HG03354 (cell line): Measurements from ENCODE around the gene RAP2A.
A peak's percentile ranks its signal among the peaks of the same experiment; 100 is the strongest.

Experiments used
- ATAC-seq: cut with Tn5 transposase; IDR thresholded peaks from one replicate; pipeline ENCODE4 v1.9.1; 2021; ENCODE audit warnings: mild to moderate bottlenecking; ENCODE audit not compliant: unreplicated experiment, poor library complexity, severe bottlenecking

Gene RAP2A

DNA sequence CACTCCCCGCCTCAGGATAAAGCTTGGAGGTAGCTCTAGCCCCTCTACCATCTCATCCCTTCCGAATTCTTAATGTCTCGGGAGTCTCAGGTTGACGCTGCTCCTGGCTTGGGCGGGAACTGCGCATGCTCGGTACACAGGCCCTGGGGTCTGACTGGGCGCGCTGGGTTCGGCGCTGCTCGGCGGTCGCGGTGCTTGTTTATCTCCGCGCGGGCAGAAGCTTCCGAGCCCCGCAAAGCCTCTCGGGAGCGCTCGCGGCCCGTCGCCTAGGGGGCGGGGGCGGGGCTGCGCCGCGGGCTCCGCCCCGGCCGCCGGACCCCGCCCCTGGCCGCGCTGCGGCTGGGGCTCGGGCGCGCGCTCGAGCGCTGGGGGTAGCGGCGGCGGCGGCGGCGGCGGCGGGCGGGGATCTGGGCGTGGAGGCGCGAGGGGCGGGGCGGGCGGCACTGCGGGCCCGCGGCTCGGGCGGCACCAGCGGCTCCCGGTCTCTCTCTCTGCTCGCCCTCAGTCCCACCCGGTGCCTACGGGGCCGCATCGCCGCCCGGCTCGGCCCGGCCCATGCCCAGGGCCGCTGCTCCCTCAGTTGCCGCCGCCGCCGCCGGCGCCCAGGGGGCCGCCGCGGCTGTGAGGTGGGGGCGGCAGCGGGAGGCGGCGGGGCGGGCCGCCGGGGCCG is at the start of gene RAP2A:
RAP2A (plus strand) TSS at position 443 of the 670 bp plus-strand sequence. CDS start 302 bp downstream, outside the sequence.
- peak; percentile 52 for ATAC-seq

DNA sequence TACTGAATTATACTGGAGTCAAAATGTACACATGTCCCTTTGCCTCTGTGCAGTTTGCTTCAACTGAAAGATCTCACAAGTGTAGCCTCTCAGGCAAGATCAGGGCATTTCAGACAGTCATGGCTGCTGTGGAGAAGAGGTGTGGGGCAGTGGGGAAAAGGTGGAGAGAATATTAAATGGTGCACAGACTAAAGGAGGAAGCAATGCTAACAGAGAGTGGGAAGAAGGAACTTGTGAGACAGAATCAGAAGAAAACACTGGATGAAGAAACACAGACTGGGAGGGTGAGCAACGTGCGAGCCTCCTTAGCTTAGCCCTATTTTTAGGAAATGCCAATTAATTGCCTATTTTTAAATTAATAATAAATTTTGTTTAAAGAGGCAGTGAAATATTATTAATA is 49.6 kb upstream of the RAP2A start:
- no peak for ATAC-seq

DNA sequence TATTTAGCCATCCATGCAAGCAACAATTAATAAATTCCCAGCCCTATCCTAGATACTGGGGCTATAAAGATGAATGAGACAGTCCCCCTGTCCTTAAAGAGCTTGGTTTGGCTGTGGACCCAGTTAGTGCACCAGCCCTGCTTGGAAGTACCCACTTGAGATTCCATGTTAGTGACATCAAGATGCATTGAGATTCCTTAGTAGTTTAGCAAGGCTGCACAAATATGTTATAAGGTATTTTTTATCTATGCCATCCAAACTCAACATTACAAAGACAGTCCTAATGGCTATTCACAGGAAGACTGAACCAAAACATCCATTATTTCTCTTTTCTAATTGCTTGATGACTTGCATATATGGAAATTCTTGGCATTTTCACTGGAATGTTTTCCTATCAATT is 48.8 kb upstream of the RAP2A start:
- no peak for ATAC-seq

DNA sequence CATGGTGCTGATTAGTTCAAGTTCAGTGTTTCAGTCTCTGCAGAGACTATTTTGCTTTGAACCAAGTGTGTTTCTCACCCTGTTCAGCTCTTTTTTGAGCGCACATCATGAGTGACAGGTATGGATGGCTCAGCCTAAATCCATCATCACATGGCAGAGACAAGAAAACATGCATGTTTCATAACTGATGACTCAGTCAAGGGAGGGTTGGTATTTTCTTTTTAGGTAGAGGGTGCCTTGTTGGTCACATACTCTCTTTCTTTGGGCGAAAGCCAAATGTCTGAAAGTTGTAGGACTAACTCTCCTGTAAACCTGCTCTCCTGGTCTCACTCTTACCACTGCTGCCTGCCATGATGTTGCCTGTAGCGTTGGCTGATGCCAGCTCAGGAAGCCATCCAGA is 48.1 kb upstream of the RAP2A start:
- no peak for ATAC-seq

DNA sequence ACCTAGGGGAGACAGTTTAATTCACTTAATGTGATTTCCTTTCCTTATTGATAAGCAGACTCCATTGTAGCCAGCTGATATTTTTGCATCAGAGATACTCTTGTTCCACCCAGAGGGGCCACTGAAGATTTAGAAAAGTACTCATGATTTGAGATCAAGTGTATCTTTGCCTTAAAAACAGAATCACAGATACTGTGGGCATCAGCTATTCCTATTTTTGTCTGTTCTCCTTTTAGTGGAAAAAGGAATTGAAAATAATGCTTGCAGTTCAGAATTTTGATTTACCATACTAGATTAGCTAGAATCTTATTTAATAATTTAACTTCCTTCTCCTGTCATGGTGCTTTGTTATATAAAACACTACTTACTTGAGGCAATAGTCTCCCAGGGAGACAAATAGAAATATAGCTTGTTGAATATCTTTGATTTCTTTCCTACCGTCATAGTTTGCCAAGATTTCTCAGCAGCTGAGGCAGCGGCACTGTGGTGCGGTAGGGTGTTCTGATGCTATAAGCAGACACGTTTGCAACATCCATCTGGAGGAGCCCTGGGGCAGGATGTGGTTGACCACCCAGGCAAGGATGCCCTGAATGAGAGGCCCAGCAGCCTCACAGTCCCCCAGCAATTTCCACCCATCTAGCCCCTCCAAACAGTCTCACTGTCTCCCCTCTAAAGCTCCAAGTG is 47.0 kb upstream of the RAP2A start:
- ATAC-seq = peak; percentile 80

DNA sequence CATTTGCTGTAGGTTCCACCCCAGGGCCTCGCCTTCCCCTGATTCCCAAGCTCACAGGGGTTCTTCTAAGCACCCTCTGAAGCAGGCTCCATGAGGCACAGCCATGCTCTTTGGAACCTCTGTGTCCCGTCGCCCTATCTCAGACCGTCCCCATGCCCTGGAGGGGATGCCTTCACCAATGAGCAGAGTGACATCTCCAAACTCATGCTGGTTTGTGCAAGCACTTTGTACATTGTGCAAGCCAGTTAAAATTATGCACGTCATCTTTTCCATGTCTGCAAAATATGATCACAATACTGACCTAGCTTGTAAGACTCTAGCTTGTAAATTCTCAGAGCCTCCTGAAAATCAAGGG is 46.5 kb upstream of the RAP2A start:
- no peak for ATAC-seq

DNA sequence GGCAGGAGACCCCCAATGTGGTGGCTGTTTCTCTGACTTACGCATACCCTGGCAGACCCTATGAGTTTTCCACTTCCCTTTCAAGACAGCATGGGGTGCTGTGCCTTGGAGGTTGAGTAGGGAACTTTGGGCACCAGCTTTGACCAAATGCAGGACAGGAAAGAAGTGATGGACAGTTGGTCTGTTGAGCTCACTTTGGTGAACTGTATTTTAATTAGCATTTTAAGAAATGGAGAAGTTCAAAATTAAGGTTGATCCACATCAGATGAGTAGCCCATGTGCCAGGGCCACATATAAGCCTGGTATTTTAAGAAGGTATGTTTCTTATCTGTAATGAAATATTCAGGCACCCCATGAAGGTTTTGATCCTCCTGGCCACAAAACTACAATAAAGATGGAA is 46.1 kb upstream of the RAP2A start:
- no peak for ATAC-seq

DNA sequence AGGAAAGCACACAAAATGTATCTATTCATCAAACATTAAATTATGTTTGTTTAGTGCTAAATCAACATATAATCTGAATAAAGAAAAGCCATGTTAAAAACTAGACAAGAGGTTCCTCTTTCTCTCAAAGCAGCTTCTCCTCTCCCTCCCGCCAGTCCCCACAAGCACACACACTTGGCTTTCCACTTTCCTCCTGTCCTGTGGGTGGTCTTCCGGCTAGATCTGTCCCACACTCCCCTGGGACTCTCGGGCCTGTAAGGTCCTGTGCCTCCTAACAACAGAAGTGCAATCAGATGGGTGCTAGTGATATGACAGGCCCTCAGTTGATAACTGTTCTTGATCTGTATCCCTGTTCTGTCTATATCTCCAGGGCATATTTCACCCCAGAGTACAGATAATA is 45.6 kb upstream of the RAP2A start:
- ATAC-seq = no peak

DNA sequence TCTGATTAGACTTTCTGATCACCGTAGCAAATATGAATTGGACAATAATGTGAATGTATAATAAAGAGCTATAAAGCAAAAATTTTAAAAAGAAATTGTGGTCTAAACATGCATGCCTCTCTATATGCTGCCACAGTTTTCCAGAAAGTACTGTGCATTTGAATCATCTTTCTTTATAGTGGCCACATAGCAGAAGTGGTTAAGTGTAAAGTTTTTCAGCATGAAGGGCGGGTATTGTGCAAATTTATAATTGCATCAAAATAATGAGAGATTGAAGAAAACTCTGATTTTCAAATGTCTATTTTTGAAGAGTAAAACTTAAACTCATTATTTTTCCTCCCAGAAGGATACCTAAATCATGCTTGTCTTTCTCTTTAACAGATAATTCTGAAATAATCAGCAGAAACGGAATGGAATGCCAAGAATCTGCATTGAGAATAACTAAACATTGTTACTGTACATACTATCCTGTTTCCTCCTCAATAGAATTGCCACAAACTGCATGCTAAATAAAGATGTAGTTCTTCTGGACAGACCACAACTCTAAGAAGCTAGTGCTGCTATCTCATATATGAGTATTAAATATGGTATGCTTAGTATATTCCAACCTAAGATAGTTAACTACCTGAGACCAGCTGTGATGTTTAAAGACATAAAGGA is 42.9 kb upstream of the RAP2A start:
- ATAC-seq = no peak

DNA sequence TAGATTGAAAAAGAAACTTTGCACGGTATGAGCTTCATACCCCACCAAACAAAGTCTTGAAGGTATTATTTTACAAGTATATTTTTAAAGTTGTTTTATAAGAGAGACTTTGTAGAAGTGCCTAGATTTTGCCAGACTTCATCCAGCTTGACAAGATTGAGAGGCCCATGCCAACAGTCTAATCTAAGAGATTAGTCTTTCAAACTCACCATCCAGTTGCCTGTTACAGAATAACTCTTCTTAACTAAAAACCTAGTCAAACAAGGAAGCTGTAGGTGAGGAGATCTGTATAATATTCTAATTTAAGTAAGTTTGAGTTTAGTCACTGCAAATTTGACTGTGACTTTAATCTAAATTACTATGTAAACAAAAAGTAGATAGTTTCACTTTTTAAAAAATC is 41.9 kb upstream of the RAP2A start:
- ATAC-seq = no peak

DNA sequence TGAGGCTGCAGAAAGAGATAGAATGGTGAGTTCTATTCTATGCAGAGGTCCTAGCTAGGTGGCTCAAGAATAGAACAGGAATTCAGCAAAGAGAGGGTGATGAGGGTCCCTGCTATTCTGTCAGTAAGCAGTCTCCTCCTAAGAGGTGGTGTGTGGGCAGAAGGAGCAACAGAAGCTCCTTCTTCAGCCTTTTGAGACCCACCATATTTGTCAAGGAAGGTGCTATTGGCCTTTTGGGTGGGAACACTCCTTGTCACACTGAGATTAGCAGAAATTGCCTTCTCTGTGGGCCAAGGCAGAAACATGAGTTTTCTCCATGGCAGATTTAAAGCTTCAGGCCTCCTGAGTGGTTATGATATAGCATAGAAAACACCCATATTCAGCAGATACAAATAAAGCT is 39.4 kb upstream of the RAP2A start:
- no peak for ATAC-seq

DNA sequence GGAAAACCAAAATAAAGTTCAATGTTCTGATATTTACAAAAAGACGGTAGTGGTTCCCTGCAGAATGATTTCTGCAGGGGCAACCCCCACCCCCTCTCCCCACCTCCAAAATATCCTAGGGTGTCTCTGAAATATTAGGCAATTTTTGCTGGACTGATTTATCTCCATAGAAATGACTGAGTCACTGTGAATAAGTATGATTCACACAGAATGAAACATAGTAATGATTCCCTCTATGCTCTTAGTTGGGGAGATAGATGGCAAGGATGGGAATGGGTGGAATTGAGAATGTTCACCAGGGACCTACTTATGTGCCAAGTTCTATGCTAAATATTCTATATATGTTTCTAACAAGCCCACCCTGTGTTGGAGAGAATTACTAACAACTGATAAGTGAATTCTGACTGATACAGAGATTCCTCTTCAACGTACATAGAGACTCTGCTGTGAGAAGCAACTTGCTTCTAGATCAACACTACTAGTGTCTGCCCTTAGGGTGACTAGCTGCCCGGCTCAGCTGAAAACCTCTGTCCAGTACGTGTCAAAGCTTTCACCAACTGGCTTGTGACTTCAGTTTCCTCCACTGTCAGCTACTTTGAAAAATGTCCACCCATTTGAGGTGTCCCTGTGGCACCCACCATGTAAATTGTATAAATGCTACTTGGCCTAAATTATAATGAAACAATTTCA is 38.4 kb upstream of the RAP2A start:
- ATAC-seq = no peak

DNA sequence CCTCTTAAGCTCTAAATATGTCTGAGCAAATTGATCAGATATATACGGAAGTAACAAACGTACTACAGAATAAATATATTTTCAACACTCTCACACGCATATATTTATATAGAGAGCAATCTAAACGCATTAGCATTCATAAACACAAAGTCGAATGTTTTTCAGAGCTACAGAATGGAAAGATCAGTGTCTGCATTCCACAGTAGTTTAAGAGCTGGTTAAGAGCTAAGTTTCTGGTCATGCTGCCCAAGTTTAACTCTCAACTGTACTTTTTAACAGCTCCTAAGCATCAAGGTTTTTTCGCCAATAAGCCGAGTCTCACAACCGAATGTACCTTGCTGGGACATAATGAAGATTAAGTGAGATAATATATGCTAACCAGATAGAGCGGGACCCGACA is 36.7 kb upstream of the RAP2A start:
- no peak for ATAC-seq

DNA sequence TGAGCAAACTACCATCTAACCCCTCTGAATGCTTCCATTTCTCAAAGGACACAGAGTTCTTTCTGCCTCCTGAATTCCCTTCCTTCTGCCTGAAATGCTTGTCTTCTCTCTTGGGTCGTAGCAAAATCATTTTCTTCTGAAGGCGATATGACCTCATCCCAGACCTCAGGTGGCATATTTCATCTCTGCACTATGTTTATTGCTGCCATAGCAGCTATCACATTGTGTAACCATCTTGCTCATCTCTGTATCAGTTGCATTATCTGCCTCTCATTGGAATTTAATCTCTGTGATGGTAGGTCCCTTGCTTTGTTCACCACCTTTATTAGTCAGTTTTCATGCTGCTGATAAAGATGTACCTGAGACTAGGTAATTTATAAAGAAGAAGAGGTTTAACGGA is 32.5 kb upstream of the RAP2A start:
- no peak for ATAC-seq

DNA sequence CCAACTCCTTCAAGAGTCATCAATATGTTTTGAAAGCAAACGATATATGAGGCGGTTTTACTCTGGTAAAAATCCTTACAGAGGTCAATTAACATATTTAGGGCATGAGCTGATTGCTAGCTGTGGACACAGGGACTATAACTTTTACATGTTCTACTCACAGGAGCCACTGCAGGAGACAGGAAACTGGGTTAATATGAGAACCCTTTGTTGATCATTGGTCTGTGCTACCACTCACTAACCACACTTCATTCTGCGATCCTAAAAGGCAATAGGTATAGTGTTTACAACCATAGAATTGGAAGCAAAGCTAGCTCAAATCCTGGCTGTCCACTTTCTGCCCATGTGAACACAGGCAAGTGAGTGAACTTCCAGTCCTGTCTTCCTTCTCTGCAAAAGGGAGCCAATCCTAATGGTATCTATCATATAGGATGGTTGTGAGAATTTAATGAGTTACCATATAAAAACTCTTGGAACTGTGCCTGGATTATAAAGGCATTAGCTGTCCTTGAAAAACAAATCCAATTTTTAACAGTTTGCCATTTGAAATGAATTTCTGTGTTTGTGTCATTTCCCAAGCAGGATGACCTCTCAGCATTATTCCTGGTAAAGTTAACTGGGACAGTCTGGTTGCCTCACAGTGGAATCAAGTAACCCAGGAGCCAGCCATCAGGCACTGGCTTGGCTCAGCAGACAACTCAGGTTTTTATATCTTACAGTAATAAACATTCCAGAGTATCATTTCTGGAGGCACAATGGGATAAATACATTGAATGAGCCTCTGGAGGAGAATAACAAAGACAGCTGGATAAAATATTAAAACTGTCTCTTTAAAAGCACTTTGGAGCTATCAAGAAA is 29.8 kb upstream of the RAP2A start:
- peak; percentile 83 for ATAC-seq

DNA sequence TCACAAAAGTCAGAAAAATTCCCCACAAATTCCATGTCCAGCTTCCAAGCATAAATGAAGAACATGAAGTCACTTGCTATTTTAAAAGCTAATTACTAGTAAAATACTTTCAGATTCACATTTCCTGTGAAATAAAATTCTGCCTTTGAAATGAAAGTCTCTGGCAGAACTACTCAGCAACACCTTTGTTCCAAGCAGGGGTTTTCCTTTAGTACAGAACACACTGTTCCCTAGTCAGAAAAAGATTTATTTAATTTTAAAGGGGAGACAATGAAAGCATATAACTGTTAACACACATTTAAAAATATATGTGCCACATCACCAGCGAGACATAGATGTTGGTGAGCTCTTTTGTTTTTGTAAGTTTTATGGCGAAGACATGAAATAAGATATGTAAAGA is 26.4 kb upstream of the RAP2A start:
- ATAC-seq = no peak

DNA sequence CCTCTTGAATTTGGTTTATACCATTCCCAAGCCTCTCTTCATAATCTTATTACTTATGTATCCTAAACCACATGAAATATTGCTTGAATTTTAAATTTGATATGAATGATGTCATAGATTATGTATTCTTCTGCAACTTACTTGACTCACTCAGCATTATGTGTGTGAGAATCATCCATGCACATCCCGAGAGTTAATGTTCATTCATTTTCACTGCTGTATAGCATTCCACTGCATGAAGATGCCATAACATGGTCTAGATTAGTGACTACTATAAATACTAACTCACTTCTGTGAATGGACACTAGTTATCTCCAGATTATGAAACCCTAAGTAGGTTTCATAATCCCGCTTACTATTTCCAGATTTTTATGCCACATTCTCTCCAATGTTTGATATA is 25.0 kb upstream of the RAP2A start:
- ATAC-seq = no peak

DNA sequence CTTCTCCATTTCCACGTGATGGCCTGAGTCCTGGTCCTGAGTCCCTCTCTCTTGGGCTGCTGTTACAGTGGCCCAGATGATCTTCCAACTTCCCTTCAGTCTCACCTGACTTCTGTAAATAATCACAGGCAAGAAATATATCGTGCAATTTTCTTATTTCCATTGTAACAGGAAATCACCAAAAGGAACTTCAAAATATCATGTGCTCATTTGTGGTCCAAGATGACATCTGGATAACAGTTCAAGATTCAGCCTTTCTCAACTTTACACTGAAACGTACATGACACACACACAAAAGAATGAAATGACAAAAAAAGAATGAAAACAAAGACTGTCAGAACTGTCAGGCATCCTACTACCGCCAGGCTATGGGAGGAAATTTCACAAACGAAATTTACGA is 22.0 kb upstream of the RAP2A start:
- ATAC-seq = no peak

DNA sequence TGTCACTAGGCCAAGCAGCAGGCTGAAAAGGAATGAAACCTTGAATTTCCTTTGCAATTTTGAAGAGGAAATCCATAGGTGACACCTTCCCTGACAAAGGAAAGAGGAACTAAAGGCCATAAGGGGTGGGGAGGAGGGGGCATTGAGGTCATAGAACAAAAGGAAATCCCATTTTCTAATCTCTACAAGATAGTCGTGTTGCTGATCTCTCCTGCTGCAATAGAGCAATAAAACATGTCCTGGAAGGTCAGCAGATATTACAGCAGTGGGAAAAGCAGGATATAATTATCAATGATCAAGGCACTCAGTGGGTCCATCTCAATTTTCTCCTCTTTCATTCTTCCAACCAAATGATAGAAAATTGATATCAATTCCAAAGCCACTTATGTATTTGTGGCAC is 20.3 kb upstream of the RAP2A start:
- no peak for ATAC-seq

DNA sequence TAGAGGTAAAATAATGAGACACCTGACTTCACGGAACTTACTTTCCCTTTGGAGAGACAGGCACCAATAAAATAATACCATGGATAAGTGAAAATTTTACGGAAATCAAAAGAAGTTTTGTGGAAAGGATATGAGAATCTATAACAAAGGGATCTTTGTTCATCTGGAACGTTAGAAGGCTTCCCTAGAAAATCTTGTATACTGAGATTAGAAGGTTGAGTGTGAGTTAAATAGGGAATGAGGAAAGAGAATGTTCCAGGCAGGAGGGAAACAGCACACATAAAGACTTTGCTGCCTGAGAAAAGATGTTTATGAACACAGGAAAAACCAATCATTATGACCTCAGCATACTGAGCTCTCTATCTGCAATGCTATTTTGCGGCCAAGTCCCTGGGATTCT is 19.6 kb upstream of the RAP2A start:
- no peak for ATAC-seq
